Bronchial epithelial cell (primary cell): ENCODE data around the gene PDLIM7. TPM values are rescaled to one million over a fixed set of nuclear protein-coding genes. Genes with fewer than 3 reads are reported as not detected.

Experiments
- DNase-seq: peaks from one replicate; pipeline ENCODE4 v3.0.0-alpha.2; 2010; ENCODE audit warnings: low read depth
- FAIRE-seq: peaks from 2 replicates; lab custom pipeline; 2011; peaks lifted over from hg19 to GRCh38; lab: Jason Lieb, UNC
- H3K27me3 ChIP-seq: 2 replicates; pipeline ENCODE4 v1.5.1; 2011; ENCODE audit warnings: low read length; ENCODE audit not compliant: control insufficient read depth, insufficient read depth
- H3K36me3 ChIP-seq: 2 replicates; pipeline ENCODE4 v1.5.1; 2011; ENCODE audit warnings: low read length; ENCODE audit not compliant: control insufficient read depth, insufficient read depth
- H3K4me3 ChIP-seq: 2 replicates; pipeline ENCODE4 v1.5.1; 2011; ENCODE audit warnings: mild to moderate bottlenecking, low read depth, low read length, control low read depth
- total RNA-seq: library from RNA; depleted of rRNA; stranded (reverse); fragments of >200 nt; gene quantifications from 2 replicates; pipeline ENCODE4 v1.2.1, GENCODE V29; 2014
- TF ChIP-seq, protein P1 (sequence below): IDR thresholded peaks from 2 replicates; pipeline ENCODE4 v1.5.1; 2011; ENCODE audit warnings: mild to moderate bottlenecking, moderate library complexity, low read length, control low read depth, inconsistent platforms; ENCODE audit not compliant: insufficient read depth, severe bottlenecking

The PDLIM7 gene
- total RNA-seq, 1 donor from 2014 or later: 19.5 TPM

DNA sequence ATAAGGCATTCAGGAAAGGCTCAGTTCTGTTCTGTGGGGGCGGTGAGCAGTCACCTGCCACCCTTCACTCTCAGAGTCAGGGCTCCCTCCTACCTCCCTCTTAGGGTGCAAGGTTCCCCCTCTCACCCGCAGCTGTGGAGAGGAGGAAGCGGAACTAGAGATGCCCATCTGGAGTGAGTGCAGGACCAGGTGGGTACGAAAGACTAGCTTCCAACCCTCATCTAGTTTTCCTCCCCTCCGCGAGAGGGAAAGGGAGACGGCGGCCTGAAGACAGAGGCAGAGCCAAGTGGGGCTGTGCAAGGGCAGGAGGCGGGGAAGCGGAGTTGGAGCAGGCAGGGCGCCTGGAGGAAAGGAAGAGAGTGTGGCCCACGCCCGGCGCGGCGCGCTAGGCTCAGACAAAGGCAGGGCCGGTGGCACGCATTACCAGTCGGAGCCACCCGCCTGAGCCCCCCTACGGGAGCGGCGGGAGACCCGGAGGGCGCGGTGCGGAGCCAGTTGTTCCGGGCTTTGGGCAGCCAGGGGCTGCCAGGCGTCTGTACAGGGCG, 43.5 kb downstream of the PDLIM7 start:
- DNase-seq: no peak
- Histone ChIP-seq H3K36me3 (peaks cover 11% of the 10 kb centered on the region), H3K27me3 (no peaks in the 10 kb centered on the region), H3K4me3 (peak overlapping the region; percentile 64)
- FAIRE-seq: no peak
- TF ChIP-seq, protein P1, sequence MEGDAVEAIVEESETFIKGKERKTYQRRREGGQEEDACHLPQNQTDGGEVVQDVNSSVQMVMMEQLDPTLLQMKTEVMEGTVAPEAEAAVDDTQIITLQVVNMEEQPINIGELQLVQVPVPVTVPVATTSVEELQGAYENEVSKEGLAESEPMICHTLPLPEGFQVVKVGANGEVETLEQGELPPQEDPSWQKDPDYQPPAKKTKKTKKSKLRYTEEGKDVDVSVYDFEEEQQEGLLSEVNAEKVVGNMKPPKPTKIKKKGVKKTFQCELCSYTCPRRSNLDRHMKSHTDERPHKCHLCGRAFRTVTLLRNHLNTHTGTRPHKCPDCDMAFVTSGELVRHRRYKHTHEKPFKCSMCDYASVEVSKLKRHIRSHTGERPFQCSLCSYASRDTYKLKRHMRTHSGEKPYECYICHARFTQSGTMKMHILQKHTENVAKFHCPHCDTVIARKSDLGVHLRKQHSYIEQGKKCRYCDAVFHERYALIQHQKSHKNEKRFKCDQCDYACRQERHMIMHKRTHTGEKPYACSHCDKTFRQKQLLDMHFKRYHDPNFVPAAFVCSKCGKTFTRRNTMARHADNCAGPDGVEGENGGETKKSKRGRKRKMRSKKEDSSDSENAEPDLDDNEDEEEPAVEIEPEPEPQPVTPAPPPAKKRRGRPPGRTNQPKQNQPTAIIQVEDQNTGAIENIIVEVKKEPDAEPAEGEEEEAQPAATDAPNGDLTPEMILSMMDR: no peak

DNA sequence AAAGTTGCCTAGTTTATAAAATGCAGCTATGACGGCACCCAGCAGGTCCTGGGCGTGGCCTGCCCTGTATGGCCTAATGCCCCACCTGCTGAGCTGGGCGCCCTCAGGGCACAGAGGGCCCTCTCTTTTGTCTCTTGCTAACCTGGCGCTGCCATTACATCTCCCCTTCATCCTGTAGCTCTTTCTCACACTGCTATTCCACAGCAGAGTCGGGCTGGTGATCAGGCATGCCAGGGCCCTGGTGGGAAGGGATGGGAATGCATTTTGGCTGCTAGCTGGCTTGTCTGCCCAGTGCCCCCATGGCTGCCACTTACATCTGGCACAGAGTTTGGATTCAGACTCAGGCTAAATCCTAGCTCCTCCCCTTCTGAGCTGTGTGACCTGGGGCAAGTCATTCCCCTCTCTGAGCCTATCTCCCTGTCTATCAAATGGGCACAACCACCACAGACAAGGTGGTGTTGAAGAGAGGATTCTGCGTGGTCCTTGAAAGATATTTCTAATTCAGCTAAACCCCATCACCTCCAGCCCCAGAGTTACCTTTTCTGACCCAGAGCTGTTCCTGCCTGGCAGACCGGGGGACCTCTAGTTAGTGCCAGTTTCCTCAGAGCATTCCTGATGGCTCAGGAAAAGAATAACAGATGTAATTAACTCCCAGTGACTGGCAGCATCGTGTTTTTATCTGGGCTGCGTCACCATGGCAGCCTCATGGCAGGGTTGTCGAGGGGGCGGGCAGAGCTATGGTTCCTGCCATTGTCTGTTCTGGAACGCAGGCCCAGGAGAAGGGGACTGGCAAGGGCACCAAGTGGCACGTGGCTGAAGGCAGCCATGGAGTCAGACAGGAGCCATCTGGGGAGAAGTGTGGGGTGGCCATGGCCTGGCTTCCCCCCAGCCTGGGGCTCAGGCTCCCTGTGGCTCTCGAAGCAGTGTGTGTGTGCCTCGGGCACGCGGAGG, 44.4 kb downstream of the PDLIM7 start:
- H3K36me3 ChIP-seq: peaks cover 2% of the 10 kb centered on the region
- H3K4me3 ChIP-seq: no peak overlapping the region
- H3K27me3 ChIP-seq: no peaks in the 10 kb centered on the region
- DNase-seq (no peak), FAIRE-seq (no peak)
- TF ChIP-seq, protein P1: peak; percentile 5

DNA sequence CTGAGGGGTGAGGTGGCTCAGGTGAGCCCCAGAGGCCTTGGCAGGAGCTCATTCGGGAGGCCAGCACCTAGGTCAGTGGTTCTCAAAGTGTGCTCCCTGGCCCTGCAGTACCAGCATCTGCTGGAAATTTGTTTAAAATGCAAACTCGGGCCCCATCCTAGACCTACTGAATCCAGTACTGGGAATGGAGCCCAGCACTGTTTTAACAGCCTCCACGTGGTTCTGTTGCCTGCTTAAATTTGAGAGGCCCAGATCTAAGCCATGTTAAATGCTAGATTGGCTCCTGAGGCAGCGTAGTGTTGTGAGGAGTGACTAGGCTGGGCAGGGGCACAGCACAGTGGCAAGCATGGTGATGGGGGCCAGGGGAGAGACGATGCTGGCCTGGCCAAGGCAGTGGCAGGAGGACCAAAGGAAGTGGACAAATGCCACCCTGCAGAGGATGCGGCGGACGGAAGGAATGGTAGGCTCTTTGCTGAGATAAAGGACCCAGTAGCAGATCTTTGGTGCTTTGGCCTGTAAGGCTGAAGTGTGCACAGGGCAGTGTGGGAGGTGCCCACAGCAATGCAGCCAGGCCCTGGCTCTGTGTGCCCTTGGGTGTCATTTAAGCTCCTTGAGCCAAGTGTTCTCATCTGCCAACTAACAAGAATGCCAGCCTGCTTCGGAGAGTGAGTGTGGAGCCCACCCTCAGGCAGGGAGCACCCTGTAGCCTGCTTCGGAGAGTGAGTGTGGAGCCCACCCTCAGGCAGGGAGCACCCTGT, 46.6 kb downstream of the PDLIM7 start:
- DNase-seq: no peak
- FAIRE-seq: no peak
- H3K27me3 ChIP-seq: no peaks in the 10 kb centered on the region
- TF ChIP-seq, protein P1: no peak
- no peak overlapping the region for H3K4me3 ChIP-seq
- H3K36me3 ChIP-seq: no peaks in the 10 kb centered on the region

DNA sequence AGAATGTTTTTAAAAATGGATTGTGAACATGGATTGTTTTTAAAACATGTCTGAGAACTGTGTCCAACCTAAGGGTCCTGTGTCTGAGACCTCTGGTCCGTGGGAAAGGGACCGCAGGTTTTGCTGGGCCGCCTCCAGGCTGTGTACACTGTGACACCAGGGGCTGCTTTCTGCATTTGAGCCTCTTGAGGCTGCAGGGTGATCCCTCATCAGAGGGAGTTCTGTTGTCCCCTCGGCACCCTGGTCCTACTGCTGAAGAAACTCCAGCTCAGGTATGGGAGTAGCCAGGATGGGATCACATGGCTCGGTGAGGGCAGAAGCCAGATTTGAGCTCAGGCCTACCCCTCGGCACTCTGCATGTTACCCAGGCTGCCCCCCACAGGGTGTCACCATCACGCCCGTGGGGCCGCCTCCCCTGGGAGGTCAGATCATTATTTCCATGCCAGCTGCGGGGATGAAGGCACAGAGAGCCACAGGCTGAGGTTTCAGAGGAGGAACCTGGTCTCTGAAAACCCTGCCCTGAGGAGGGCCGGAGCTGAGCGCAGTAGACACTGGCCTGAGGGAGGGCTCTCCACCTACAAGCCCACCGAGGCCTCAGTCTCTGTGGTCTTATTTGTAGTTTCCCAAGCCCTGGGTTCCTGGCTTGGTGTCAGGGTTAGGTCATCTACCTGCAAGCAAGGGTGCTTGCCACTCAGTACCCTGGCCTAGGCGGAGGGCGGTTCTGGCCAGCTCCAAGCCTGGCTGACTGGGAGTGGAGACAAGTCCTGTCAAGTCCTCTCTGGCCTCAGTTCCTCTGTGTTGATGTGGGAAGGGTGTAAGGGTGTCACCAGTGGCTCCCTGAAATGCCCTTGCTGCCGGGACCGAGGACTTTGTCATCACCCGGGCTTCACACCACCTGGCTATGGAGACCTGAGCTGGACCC, 48.0 kb downstream of the PDLIM7 start:
- DNase-seq: peak; percentile 58
- H3K4me3 ChIP-seq: no peak overlapping the region
- TF ChIP-seq, protein P1: no peak
- FAIRE-seq: no peak
- H3K27me3 ChIP-seq: no peaks in the 10 kb centered on the region
- H3K36me3 ChIP-seq: no peaks in the 10 kb centered on the region

DNA sequence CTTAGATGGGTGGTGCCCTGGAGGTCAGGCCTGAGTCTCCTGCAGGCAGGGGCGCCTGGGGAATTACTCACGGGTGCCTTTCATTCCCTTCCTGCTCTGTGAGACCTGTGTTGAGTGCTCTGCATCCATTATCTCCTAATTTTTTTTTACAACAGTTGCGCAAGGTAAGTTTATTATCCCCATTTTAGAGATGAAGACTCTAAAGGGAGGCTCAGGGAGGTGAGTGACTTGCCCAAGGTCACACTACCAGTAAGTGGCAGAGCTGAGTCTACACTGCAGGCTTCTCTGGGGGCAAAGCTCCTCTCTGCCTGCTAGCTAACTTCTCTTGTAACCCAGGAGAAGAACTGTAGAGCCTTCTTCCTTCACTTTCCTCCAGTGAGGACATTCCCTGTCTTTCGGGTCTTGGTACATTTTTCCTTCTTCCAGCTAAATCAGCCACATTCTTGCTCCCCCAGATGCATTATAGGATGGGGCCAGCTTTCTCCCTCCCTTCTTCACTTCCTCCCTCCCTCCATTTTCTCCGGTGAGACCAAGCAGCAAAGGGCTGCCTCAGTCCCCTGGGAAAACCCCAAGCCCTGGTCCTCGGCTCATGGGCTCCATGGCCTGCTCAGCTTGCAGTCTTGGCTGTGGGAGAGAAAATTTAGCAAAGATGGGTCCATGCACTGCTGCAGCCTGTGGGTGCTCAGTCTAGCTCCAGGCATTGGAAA, 49.0 kb downstream of the PDLIM7 start:
- H3K4me3 ChIP-seq: no peak overlapping the region
- DNase-seq (no peak), FAIRE-seq (no peak)
- TF ChIP-seq, protein P1: no peak
- H3K36me3 ChIP-seq: no peaks in the 10 kb centered on the region
- no peaks in the 10 kb centered on the region for H3K27me3 ChIP-seq
